SK-N-SH (cell line): ENCODE data around the gene ITPRID1. TPM values are rescaled to one million over a fixed set of nuclear protein-coding genes. Genes with fewer than 3 reads are reported as not detected.

Experiments
- CTCF ChIA-PET: fragments of 300-600, 350-600 bp; formaldehyde crosslinking; extraction: SDS; loops from one replicate; lab custom pipeline; 2021; lab: Yijun Ruan, JAX
- POLR2A ChIA-PET: fragments of 350-600 bp; sonication (Branson Sonifier 250); formaldehyde crosslinking; extraction: SDS; loops from one replicate; lab custom pipeline; 2020; ENCODE audit warnings: antibody characterized with exemption, inconsistent platforms; lab: Yijun Ruan, JAX
- DNase-seq: peaks from one replicate; pipeline ENCODE4 v3.0.0; 2012
- H2AFZ ChIP-seq: fragments of 200-600 bp; sonication (generic); 2 replicates; pipeline ENCODE4 v1.8.1; 2016; ENCODE audit warnings: antibody characterized with exemption, mild to moderate bottlenecking, low read depth
- H3F3A ChIP-seq: fragments of 200-600 bp; sonication (generic); replicated peaks from 2 replicates; pipeline ENCODE3; 2016; ENCODE audit warnings: antibody characterized with exemption, mild to moderate bottlenecking; ENCODE audit not compliant: insufficient read depth
- H3K27ac ChIP-seq, 2 experiments: fragments of 200-500 bp in 1 of 2; fragments of 200-600 bp in 1 of 2; sonication (Bioruptor generic) in 1 of 2; sonication (generic), shearing (Covaris generic) in 1 of 2; 2 replicates each; pipeline versions ENCODE4 v1.5.1 to v1.6.1; 2014 to 2016; ENCODE audit warnings: low read depth in 2 of 2, inconsistent platforms in 1 of 2, low read length in 1 of 2, mild to moderate bottlenecking in 1 of 2, mixed read lengths in 1 of 2
- H3K27me3 ChIP-seq: fragments of 200-600 bp; sonication (generic), shearing (Covaris generic); 2 replicates; pipeline ENCODE4 v1.6.1; 2016; ENCODE audit warnings: mixed run types; ENCODE audit not compliant: insufficient read depth
- H3K36me3 ChIP-seq, 2 experiments: fragments of 200-500 bp in 1 of 2; fragments of 200-600 bp in 1 of 2; sonication (Bioruptor generic) in 1 of 2; sonication (generic) in 1 of 2; replicated peaks in 1 of 2; 2 replicates each; pipeline versions ENCODE3 to v1.5.1; 2014 to 2016; ENCODE audit warnings: low read length in 1 of 2, mild to moderate bottlenecking in 1 of 2; ENCODE audit not compliant: insufficient read depth in 2 of 2, control insufficient read depth in 1 of 2
- H3K4me1 ChIP-seq, 2 experiments: fragments of 200-500 bp in 1 of 2; fragments of 200-600 bp in 1 of 2; sonication (Bioruptor generic) in 1 of 2; sonication (generic), shearing (Covaris generic) in 1 of 2; 2 replicates each; pipeline versions ENCODE4 v1.5.1 to v1.6.1; 2014 to 2016; ENCODE audit warnings: low read depth in 1 of 2, low read length in 1 of 2, mixed run types in 1 of 2; ENCODE audit not compliant: insufficient read depth in 2 of 2, control insufficient read depth in 1 of 2
- H3K4me2 ChIP-seq: fragments of 200-600 bp; sonication (generic), shearing (Covaris generic); 2 replicates; pipeline ENCODE4 v1.6.1; 2017; ENCODE audit warnings: mixed run types
- H3K4me3 ChIP-seq, 2 experiments: fragments of 200-500 bp in 1 of 2; fragments of 200-600 bp in 1 of 2; sonication (Bioruptor generic) in 1 of 2; sonication (generic), shearing (Covaris generic) in 1 of 2; 2 replicates each; pipeline versions ENCODE4 v1.5.1 to v1.8.1; 2014 to 2016; ENCODE audit warnings: low read depth in 2 of 2, inconsistent platforms in 1 of 2, low read length in 1 of 2, mild to moderate bottlenecking in 1 of 2, mixed read lengths in 1 of 2, moderate library complexity in 1 of 2
- H3K79me2 ChIP-seq: fragments of 200-600 bp; sonication (generic); 2 replicates; pipeline ENCODE4 v1.8.1; 2017; ENCODE audit warnings: mild to moderate bottlenecking; ENCODE audit not compliant: insufficient read depth
- H3K9ac ChIP-seq: fragments of 200-600 bp; sonication (generic); 2 replicates; pipeline ENCODE4 v1.6.1; 2017; ENCODE audit warnings: mixed run types
- H3K9me2 ChIP-seq: fragments of 200-600 bp; sonication (generic); 2 replicates; pipeline ENCODE4 v1.6.1; 2017; ENCODE audit warnings: mixed run types
- H3K9me3 ChIP-seq: fragments of 200-600 bp; sonication (generic); 2 replicates; pipeline ENCODE4 v1.6.1; 2017; ENCODE audit warnings: mixed run types, mild to moderate bottlenecking, moderate library complexity
- H4K20me1 ChIP-seq: fragments of 200-600 bp; sonication (generic); 2 replicates; pipeline ENCODE4 v1.6.1; 2017; ENCODE audit warnings: mild to moderate bottlenecking, mixed run types; ENCODE audit not compliant: insufficient read depth
- CTCF ChIP-seq: fragments of 200-600 bp; sonication (generic); IDR thresholded peaks from 2 replicates; pipeline ENCODE4 v1.6.1; 2017; ENCODE audit warnings: antibody characterized with exemption, mild to moderate bottlenecking, moderate library complexity
- EZH2phosphoT487 ChIP-seq: fragments of 200-600 bp; sonication (generic); IDR thresholded peaks from 2 replicates; pipeline ENCODE4 v1.6.1; 2017; ENCODE audit warnings: low read depth, mixed run types, mild to moderate bottlenecking, antibody characterized with exemption, moderate library complexity, borderline replicate concordance
- GABPA ChIP-seq: IDR thresholded peaks from 2 replicates; pipeline ENCODE4 v1.4.0; 2012; ENCODE audit warnings: low read depth, mild to moderate bottlenecking
- GATA2 ChIP-seq: sonication (generic); formaldehyde crosslinking; IDR thresholded peaks from 2 replicates; pipeline ENCODE4 v1.5.0; 2020; ENCODE audit warnings: mild to moderate bottlenecking, missing genetic modification reagents
- MAX ChIP-seq: IDR thresholded peaks from 2 replicates; pipeline ENCODE4 v1.4.0; 2012; ENCODE audit warnings: low read depth
- MXI1 ChIP-seq: IDR thresholded peaks from 2 replicates; pipeline ENCODE4 v1.6.1; 2012; ENCODE audit warnings: mild to moderate bottlenecking, low read depth, low read length, improper control_type of control experiment
- NFIC ChIP-seq: IDR thresholded peaks from 2 replicates; pipeline ENCODE4 v1.4.0; 2012; ENCODE audit warnings: borderline replicate concordance
- RAD21 ChIP-seq: IDR thresholded peaks from 2 replicates; pipeline ENCODE4 v1.6.1; 2012; ENCODE audit warnings: mild to moderate bottlenecking, low read length
- RFX5 ChIP-seq: IDR thresholded peaks from 2 replicates; pipeline ENCODE4 v1.6.1; 2012; ENCODE audit warnings: mild to moderate bottlenecking, improper control_type of control experiment, low read length
- SIN3A ChIP-seq: IDR thresholded peaks from 2 replicates; pipeline ENCODE4 v1.6.1; 2012; ENCODE audit warnings: low read depth, mild to moderate bottlenecking, low read length, moderate library complexity, borderline replicate concordance
- TAF1 ChIP-seq: IDR thresholded peaks from 2 replicates; pipeline ENCODE4 v1.6.1; 2012; ENCODE audit warnings: low read depth, mild to moderate bottlenecking, low read length, moderate library complexity, borderline replicate concordance
- TCF12 ChIP-seq: IDR thresholded peaks from 2 replicates; pipeline ENCODE4 v1.4.0; 2012
- TEAD4 ChIP-seq: IDR thresholded peaks from 2 replicates; pipeline ENCODE4 v1.4.0; 2012; ENCODE audit warnings: mild to moderate bottlenecking, borderline replicate concordance; ENCODE audit not compliant: insufficient read depth
- USF1 ChIP-seq: IDR thresholded peaks from 2 replicates; pipeline ENCODE4 v1.4.0; 2012; ENCODE audit warnings: low read depth, borderline replicate concordance
- ZBTB33 ChIP-seq: IDR thresholded peaks from 2 replicates; pipeline ENCODE4 v1.4.0; 2012; ENCODE audit warnings: low read depth, borderline replicate concordance
- WGBS: methylation state at CpG from one replicate; pipeline ENCODE4 v1.1.6; 2017; ENCODE audit warnings: low lambda C conversion rate; 5-methylcytosine and 5-hydroxymethylcytosine counted together
- polyA plus RNA-seq, 3 experiments: library from polyadenylated mRNA; depleted of rRNA; stranded (reverse); fragments of >200 nt; gene quantifications; 2 replicates each; pipeline ENCODE4 v1.2.3, GENCODE V29; 2012
- TF ChIP-seq, protein P1 (sequence below): IDR thresholded peaks from 2 replicates; pipeline ENCODE4 v1.6.1; 2012; ENCODE audit warnings: mild to moderate bottlenecking, low read depth, low read length, moderate library complexity
- TF ChIP-seq, protein P2 (sequence below): fragments of 150-350 bp; IDR thresholded peaks from 2 replicates; pipeline ENCODE4 v1.6.1; 2016; ENCODE audit warnings: mild to moderate bottlenecking, low read depth, low read length
- TF ChIP-seq, protein P3 (sequence below): fragments of 150-350 bp; IDR thresholded peaks from 2 replicates; pipeline ENCODE4 v1.6.1; 2017; ENCODE audit warnings: antibody characterized with exemption, low read length, low read depth, borderline replicate concordance

The ITPRID1 gene
- polyA plus RNA-seq, 1 of the 3 experiments (the other 2 are of a cell fraction) = not detected

GRCh38 chr7:31699050-31699449 is 185.2 kb downstream of the ITPRID1 start:
- Histone ChIP-seq H3F3A (no peaks in the 10 kb centered on the region), H2AFZ (no peak overlapping the region), H3K4me1 (no peaks in the 10 kb centered on the region), H3K4me2 (no peak overlapping the region), H3K9me2 (no peaks in the 10 kb centered on the region), H3K27ac (no peak overlapping the region), H3K9ac (no peak overlapping the region), H3K9me3 (no peaks in the 10 kb centered on the region), H4K20me1 (no peaks in the 10 kb centered on the region), H3K36me3 (no peaks in the 10 kb centered on the region), H3K4me3 (no peak overlapping the region), H3K79me2 (no peaks in the 10 kb centered on the region), H3K27me3 (0 out of 2 replicates have a peak, but pooled peaks cover 13% of the 10 kb centered on the region)
- CTCF ChIA-PET = no interaction called here
- TF ChIP-seq, protein P1, sequence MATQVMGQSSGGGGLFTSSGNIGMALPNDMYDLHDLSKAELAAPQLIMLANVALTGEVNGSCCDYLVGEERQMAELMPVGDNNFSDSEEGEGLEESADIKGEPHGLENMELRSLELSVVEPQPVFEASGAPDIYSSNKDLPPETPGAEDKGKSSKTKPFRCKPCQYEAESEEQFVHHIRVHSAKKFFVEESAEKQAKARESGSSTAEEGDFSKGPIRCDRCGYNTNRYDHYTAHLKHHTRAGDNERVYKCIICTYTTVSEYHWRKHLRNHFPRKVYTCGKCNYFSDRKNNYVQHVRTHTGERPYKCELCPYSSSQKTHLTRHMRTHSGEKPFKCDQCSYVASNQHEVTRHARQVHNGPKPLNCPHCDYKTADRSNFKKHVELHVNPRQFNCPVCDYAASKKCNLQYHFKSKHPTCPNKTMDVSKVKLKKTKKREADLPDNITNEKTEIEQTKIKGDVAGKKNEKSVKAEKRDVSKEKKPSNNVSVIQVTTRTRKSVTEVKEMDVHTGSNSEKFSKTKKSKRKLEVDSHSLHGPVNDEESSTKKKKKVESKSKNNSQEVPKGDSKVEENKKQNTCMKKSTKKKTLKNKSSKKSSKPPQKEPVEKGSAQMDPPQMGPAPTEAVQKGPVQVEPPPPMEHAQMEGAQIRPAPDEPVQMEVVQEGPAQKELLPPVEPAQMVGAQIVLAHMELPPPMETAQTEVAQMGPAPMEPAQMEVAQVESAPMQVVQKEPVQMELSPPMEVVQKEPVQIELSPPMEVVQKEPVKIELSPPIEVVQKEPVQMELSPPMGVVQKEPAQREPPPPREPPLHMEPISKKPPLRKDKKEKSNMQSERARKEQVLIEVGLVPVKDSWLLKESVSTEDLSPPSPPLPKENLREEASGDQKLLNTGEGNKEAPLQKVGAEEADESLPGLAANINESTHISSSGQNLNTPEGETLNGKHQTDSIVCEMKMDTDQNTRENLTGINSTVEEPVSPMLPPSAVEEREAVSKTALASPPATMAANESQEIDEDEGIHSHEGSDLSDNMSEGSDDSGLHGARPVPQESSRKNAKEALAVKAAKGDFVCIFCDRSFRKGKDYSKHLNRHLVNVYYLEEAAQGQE = no peak
- TF ChIP-seq, protein P2, sequence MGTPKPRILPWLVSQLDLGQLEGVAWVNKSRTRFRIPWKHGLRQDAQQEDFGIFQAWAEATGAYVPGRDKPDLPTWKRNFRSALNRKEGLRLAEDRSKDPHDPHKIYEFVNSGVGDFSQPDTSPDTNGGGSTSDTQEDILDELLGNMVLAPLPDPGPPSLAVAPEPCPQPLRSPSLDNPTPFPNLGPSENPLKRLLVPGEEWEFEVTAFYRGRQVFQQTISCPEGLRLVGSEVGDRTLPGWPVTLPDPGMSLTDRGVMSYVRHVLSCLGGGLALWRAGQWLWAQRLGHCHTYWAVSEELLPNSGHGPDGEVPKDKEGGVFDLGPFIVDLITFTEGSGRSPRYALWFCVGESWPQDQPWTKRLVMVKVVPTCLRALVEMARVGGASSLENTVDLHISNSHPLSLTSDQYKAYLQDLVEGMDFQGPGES = no peak
- TF ChIP-seq CTCF (no peak), ZBTB33 (no peak), GATA2 (CRISPR knock-in tag) (no peak), TCF12 (no peak), MXI1 (no peak), TEAD4 (no peak), NFIC (no peak), TAF1 (no peak), EZH2phosphoT487 (no peak), MAX (no peak), RAD21 (no peak), GABPA (no peak), USF1 (no peak), RFX5 (no peak), SIN3A (no peak)
- TF ChIP-seq, protein P3, sequence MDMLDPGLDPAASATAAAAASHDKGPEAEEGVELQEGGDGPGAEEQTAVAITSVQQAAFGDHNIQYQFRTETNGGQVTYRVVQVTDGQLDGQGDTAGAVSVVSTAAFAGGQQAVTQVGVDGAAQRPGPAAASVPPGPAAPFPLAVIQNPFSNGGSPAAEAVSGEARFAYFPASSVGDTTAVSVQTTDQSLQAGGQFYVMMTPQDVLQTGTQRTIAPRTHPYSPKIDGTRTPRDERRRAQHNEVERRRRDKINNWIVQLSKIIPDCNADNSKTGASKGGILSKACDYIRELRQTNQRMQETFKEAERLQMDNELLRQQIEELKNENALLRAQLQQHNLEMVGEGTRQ = no peak
- no peak for DNase-seq
- POLR2A ChIA-PET = no interaction called here
- WGBS = 7% methylated on average over 2 of the region's 2 CpGs
